ENCODE data around the gene SCGB3A1. TPM values are rescaled to one million over a fixed set of nuclear protein-coding genes. Genes with fewer than 3 reads are reported as not detected.

Gene SCGB3A1
- total RNA-seq, 1 donor from 2014 or later: not detected

DNA sequence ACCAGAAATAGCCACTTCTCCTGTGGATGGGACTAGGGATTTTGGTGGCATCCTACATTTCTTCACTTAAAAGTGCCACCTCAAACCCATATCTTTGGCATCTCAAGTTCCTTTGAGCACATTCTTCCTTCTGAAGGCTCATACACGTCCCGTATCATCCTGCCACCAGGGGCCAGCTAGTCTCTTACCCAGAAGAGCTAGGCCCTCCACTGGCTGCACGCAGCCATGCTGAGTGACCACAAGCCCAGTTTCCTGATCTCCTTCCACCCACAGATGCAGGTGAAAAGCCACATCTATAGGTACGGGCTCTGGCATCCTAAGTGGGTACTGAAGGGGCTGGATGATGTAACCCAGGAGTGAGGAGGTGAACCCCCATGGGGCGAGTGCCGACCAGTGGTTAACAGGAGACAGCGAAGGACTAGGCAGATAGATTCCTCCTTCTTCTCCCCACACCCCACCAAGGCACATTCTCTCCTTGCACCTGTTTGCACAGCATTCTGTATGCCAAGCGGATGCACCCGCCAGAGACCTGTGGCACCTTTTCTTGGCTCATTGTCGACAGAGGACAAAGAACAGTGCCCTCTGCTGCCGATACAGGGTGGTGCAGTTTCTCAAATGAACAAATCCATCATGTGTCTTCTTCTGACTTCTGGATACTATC is 14.4 kb upstream of the SCGB3A1 start:
- peaks cover 20% of the 10 kb centered on the region for H3K27me3 ChIP-seq (ENCODE audit: control insufficient read depth, insufficient read depth, low read length)
- DNase-seq (ENCODE audit: low read depth): no peak
- H3K36me3 ChIP-seq (ENCODE audit: control insufficient read depth, insufficient read depth, low read length): no peaks in the 10 kb centered on the region
- peak; percentile 64 for TF ChIP-seq CTCF (IDR thresholded peaks at IDR 0.05; ENCODE audit: insufficient read depth, low read length, poor library complexity, severe bottlenecking)
- H3K4me3 ChIP-seq (ENCODE audit: low read depth, low read length): no peak overlapping the region

DNA sequence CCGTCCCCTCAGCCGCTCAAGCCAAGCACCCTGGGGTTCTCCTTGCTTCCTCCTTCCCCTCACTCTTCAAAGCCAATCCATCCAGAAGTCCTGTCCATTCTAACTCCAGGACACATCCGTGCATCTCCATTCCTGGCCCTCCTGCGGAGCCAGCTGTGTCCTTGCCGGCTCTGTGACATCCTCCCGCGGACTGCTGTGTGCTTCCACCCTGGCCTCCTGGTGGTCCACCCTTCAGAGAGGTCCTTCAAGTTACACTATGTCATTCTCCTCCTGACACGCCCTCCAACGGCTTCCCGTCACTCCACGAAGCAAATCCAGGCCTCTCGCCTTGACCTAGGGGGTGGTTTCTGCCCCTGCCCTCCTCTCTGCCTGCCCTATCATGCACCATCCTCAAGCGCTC is 13.0 kb upstream of the SCGB3A1 start:
- TF ChIP-seq CTCF (IDR thresholded peaks at IDR 0.05; ENCODE audit: insufficient read depth, low read length, poor library complexity, severe bottlenecking): no peak
- Histone ChIP-seq H3K4me3 (ENCODE audit: low read depth, low read length) (no peak overlapping the region), H3K27me3 (ENCODE audit: control insufficient read depth, insufficient read depth, low read length) (peaks cover 14% of the 10 kb centered on the region), H3K36me3 (ENCODE audit: control insufficient read depth, insufficient read depth, low read length) (no peaks in the 10 kb centered on the region)
- DNase-seq (ENCODE audit: low read depth): no peak

- H3K36me3 ChIP-seq (ENCODE audit: control insufficient read depth, insufficient read depth, low read length): no peaks in the 10 kb centered on the region
- TF ChIP-seq CTCF (IDR thresholded peaks at IDR 0.05; ENCODE audit: insufficient read depth, low read length, poor library complexity, severe bottlenecking): no peak
- H3K4me3 ChIP-seq (ENCODE audit: low read depth, low read length): no peak overlapping the region
- peaks cover 14% of the 10 kb centered on the region for H3K27me3 ChIP-seq (ENCODE audit: control insufficient read depth, insufficient read depth, low read length)
- DNase-seq (ENCODE audit: low read depth): no peak
These were observed 11.8 kb upstream of the SCGB3A1 start for GRCh38 chr5:180603076-180603594.

- Histone ChIP-seq H3K36me3 (ENCODE audit: control insufficient read depth, insufficient read depth, low read length) (no peaks in the 10 kb centered on the region), H3K27me3 (ENCODE audit: control insufficient read depth, insufficient read depth, low read length) (peaks cover 17% of the 10 kb centered on the region), H3K4me3 (ENCODE audit: low read depth, low read length) (no peak overlapping the region)
- no peak for TF ChIP-seq CTCF (IDR thresholded peaks at IDR 0.05; ENCODE audit: insufficient read depth, low read length, poor library complexity, severe bottlenecking)
- no peak for DNase-seq (ENCODE audit: low read depth)
These were observed 11.3 kb upstream of the SCGB3A1 start for GRCh38 chr5:180602481-180603075.

GRCh38 chr5:180601591-180602480 is 10.5 kb upstream of the SCGB3A1 start:
- no peak for TF ChIP-seq CTCF (IDR thresholded peaks at IDR 0.05; ENCODE audit: insufficient read depth, low read length, poor library complexity, severe bottlenecking)
- H3K27me3 ChIP-seq (ENCODE audit: control insufficient read depth, insufficient read depth, low read length): peaks cover 17% of the 10 kb centered on the region
- no peak overlapping the region for H3K4me3 ChIP-seq (ENCODE audit: low read depth, low read length)
- no peaks in the 10 kb centered on the region for H3K36me3 ChIP-seq (ENCODE audit: control insufficient read depth, insufficient read depth, low read length)
- DNase-seq (ENCODE audit: low read depth): no peak

Measured in kidney epithelial cell (primary cell).